H54 (cell line): ENCODE measurements around the gene HP1BP3.

Source experiments
- DNase-seq: peaks from one replicate; pipeline ENCODE4 v3.0.0; 2011; ENCODE audit warnings: low spot score, mixed read lengths; ENCODE audit not compliant: insufficient read length
- FAIRE-seq: peaks from 3 replicates; lab custom pipeline; 2011; peaks lifted over from hg19 to GRCh38; lab: Jason Lieb, UNC
- POLR2A ChIP-seq: IDR thresholded peaks from 2 replicates; pipeline ENCODE4 v1.6.1; 2011; ENCODE audit warnings: low read depth, mild to moderate bottlenecking, low read length

HP1BP3 gene

GRCh38 chr1:20704390-20705202, 82.5 kb downstream of the HP1BP3 start:
- no peak for TF ChIP-seq POLR2A
- DNase-seq (no peak), FAIRE-seq (no peak)

GRCh38 chr1:20703124-20703756, 83.9 kb downstream of the HP1BP3 start:
- TF ChIP-seq POLR2A = no peak
- no peak for DNase-seq
- no peak for FAIRE-seq

GRCh38 chr1:20702416-20702815, 84.7 kb downstream of the HP1BP3 start:
- no peak for FAIRE-seq
- no peak for DNase-seq
- TF ChIP-seq POLR2A = no peak

GRCh38 chr1:20701847-20702246, 85.3 kb downstream of the HP1BP3 start:
- no peak for FAIRE-seq
- no peak for TF ChIP-seq POLR2A
- DNase-seq = no peak

GRCh38 chr1:20701446-20701845, 85.7 kb downstream of the HP1BP3 start:
- TF ChIP-seq POLR2A = no peak
- no peak for DNase-seq
- FAIRE-seq = no peak

- FAIRE-seq = no peak
- TF ChIP-seq POLR2A = no peak
- DNase-seq = no peak
Observed at GRCh38 chr1:20700636-20701215, 86.4 kb downstream of the HP1BP3 start.

- DNase-seq = no peak
- TF ChIP-seq POLR2A = no peak
- FAIRE-seq = no peak
Observed at GRCh38 chr1:20699558-20699957, 87.5 kb downstream of the HP1BP3 start.

- TF ChIP-seq POLR2A = no peak
- FAIRE-seq = no peak
- peak; percentile 34 for DNase-seq
Observed at GRCh38 chr1:20698195-20698910, 88.8 kb downstream of the HP1BP3 start.

- TF ChIP-seq POLR2A = no peak
- DNase-seq (no peak), FAIRE-seq (no peak)
Observed at GRCh38 chr1:20697563-20697962, 89.5 kb downstream of the HP1BP3 start.

GRCh38 chr1:20696397-20697333, 90.4 kb downstream of the HP1BP3 start:
- FAIRE-seq (no peak), DNase-seq (peak; percentile 87)
- TF ChIP-seq POLR2A = no peak

- DNase-seq (no peak), FAIRE-seq (no peak)
- no peak for TF ChIP-seq POLR2A
Observed at GRCh38 chr1:20695515-20695914, 91.6 kb downstream of the HP1BP3 start.

GRCh38 chr1:20693623-20694022, 93.5 kb downstream of the HP1BP3 start:
- DNase-seq (no peak), FAIRE-seq (no peak)
- no peak for TF ChIP-seq POLR2A
